H9 (cell line): ENCODE results near the gene TMEM272. TPM values are rescaled to one million over a fixed set of nuclear protein-coding genes. Genes with fewer than 3 reads are reported as not detected.

Experiments used
- DNase-seq: peaks from one replicate; pipeline ENCODE4 v3.0.0-alpha.2; 2017
- H2AFZ ChIP-seq: one replicate; pipeline ENCODE4 v1.6.1; 2013; ENCODE audit warnings: mild to moderate bottlenecking, low read length, control low read depth, moderate library complexity
- H2AK5ac ChIP-seq: 2 replicates; pipeline ENCODE4 v1.6.1; 2013; ENCODE audit warnings: low read length, control low read depth, mixed read lengths; ENCODE audit not compliant: insufficient read length
- H2BK120ac ChIP-seq: one replicate; pipeline ENCODE4 v1.6.1; 2013; ENCODE audit warnings: low read depth, mild to moderate bottlenecking, low read length, control low read depth, inconsistent platforms; ENCODE audit not compliant: poor library complexity, severe bottlenecking
- H2BK12ac ChIP-seq: 2 replicates; pipeline ENCODE4 v1.6.1; 2013; ENCODE audit warnings: low read length, control low read depth, mixed read lengths, low read depth; ENCODE audit not compliant: insufficient read length
- H2BK15ac ChIP-seq: 2 replicates; pipeline ENCODE4 v1.6.1; 2013; ENCODE audit warnings: low read depth, low read length, control low read depth
- H2BK20ac ChIP-seq: one replicate; pipeline ENCODE4 v1.6.1; 2013; ENCODE audit warnings: low read depth, mild to moderate bottlenecking, low read length, control low read depth, inconsistent platforms; ENCODE audit not compliant: poor library complexity, severe bottlenecking
- H2BK5ac ChIP-seq: 2 replicates; pipeline ENCODE4 v1.6.1; 2013; ENCODE audit warnings: low read length, control low read depth, mixed read lengths; ENCODE audit not compliant: insufficient read length
- H3K14ac ChIP-seq: 2 replicates; pipeline ENCODE4 v1.6.1; 2013; ENCODE audit warnings: low read length, control low read depth; ENCODE audit not compliant: insufficient read depth
- H3K18ac ChIP-seq: 2 replicates; pipeline ENCODE4 v1.6.1; 2013; ENCODE audit warnings: low read depth, mild to moderate bottlenecking, mixed read lengths, low read length, control low read depth; ENCODE audit not compliant: insufficient read length
- H3K23ac ChIP-seq: 2 replicates; pipeline ENCODE4 v1.6.1; 2013; ENCODE audit warnings: low read length, control low read depth, mixed read lengths, low read depth; ENCODE audit not compliant: insufficient read length
- H3K23me2 ChIP-seq: 2 replicates; pipeline ENCODE4 v1.6.1; 2013; ENCODE audit warnings: low read depth, mild to moderate bottlenecking, mixed read lengths, low read length, control low read depth; ENCODE audit not compliant: insufficient read length, poor library complexity, severe bottlenecking
- H3K27ac ChIP-seq: 2 replicates; pipeline ENCODE4 v1.5.1; 2013; ENCODE audit warnings: low read length, control low read depth, mixed read lengths, low read depth; ENCODE audit not compliant: insufficient read length
- H3K27me3 ChIP-seq: 2 replicates; pipeline ENCODE4 v1.6.1; 2013; ENCODE audit warnings: low read length, control low read depth, inconsistent platforms; ENCODE audit not compliant: insufficient read depth
- H3K4ac ChIP-seq: 2 replicates; pipeline ENCODE4 v1.6.1; 2013; ENCODE audit warnings: low read depth, mild to moderate bottlenecking, control low read depth, inconsistent platforms, low read length, moderate library complexity
- H3K4me1 ChIP-seq: 2 replicates; pipeline ENCODE4 v1.6.1; 2013; ENCODE audit warnings: low read length, control low read depth, inconsistent platforms; ENCODE audit not compliant: insufficient read depth
- H3K4me2 ChIP-seq: 2 replicates; pipeline ENCODE4 v1.6.1; 2013; ENCODE audit warnings: low read length, control low read depth, mixed read lengths; ENCODE audit not compliant: insufficient read length, insufficient read depth
- H3K56ac ChIP-seq: 2 replicates; pipeline ENCODE4 v1.6.1; 2013; ENCODE audit warnings: low read depth, mild to moderate bottlenecking, mixed read lengths, low read length, control low read depth; ENCODE audit not compliant: insufficient read length
- H3K79me1 ChIP-seq: 2 replicates; pipeline ENCODE4 v1.6.1; 2013; ENCODE audit warnings: low read depth, mild to moderate bottlenecking, moderate library complexity, low read length, control low read depth, inconsistent platforms; ENCODE audit not compliant: insufficient read depth, poor library complexity, severe bottlenecking
- H3K79me2 ChIP-seq: 2 replicates; pipeline ENCODE4 v1.6.1; 2013; ENCODE audit warnings: low read length, control low read depth, inconsistent platforms; ENCODE audit not compliant: insufficient read depth
- H3K9ac ChIP-seq: 2 replicates; pipeline ENCODE4 v1.6.1; 2013; ENCODE audit warnings: low read length, control low read depth, mixed read lengths; ENCODE audit not compliant: insufficient read length; ENCODE audit errors: extremely low read depth
- H3K9me3 ChIP-seq: one replicate; pipeline ENCODE4 v1.6.1; 2013; ENCODE audit warnings: low read depth, low read length, inconsistent platforms; ENCODE audit not compliant: control insufficient read depth
- H3T11ph ChIP-seq: one replicate; pipeline ENCODE4 v1.6.1; 2013; ENCODE audit warnings: mild to moderate bottlenecking, low read length, control low read depth, inconsistent platforms
- H4K20me1 ChIP-seq: one replicate; pipeline ENCODE4 v1.6.1; 2013; ENCODE audit not compliant: control insufficient read depth, insufficient read length, insufficient read depth
- H4K5ac ChIP-seq: 2 replicates; pipeline ENCODE4 v1.6.1; 2013; ENCODE audit warnings: low read depth, mild to moderate bottlenecking, mixed read lengths, low read length, control low read depth; ENCODE audit not compliant: insufficient read length
- H4K8ac ChIP-seq: replicated peaks from 2 replicates; pipeline ENCODE4 v1.6.1; 2013; ENCODE audit warnings: low read length, control low read depth, mixed read lengths, low read depth; ENCODE audit not compliant: insufficient read length
- H4K91ac ChIP-seq: 2 replicates; pipeline ENCODE4 v1.6.1; 2013; ENCODE audit warnings: low read depth, mild to moderate bottlenecking, moderate library complexity, mixed read lengths, low read length, control low read depth; ENCODE audit not compliant: insufficient read length
- H3K27ac Mint-ChIP-seq, 3 experiments: 2 replicates in 2 of 3; 3 replicates in 1 of 3; pipeline ENCODE4 v1.8.0; 2020 to 2021; ENCODE audit warnings: mixed read lengths in 3 of 3, mild to moderate bottlenecking in 1 of 3, moderate library complexity in 1 of 3
- H3K27me3 Mint-ChIP-seq: 2 replicates; pipeline ENCODE4 v1.8.0; 2021; ENCODE audit warnings: low read depth, mild to moderate bottlenecking, moderate library complexity, mixed read lengths
- H3K36me3 Mint-ChIP-seq, 3 experiments: 2 replicates in 2 of 3; 3 replicates in 1 of 3; pipeline ENCODE4 v1.8.0; 2020 to 2021; ENCODE audit warnings: low read depth in 3 of 3, mixed read lengths in 3 of 3; ENCODE audit not compliant: insufficient read depth in 1 of 3
- H3K4me1 Mint-ChIP-seq, 2 experiments: 2 replicates each; pipeline ENCODE4 v1.8.0; 2020; ENCODE audit warnings: mixed read lengths in 2 of 2
- H3K4me3 Mint-ChIP-seq, 2 experiments: 2 replicates in 1 of 2; 3 replicates in 1 of 2; pipeline ENCODE4 v1.8.0; 2020 to 2021; ENCODE audit warnings: mild to moderate bottlenecking in 2 of 2, mixed read lengths in 2 of 2, moderate library complexity in 1 of 2
- H3K9me3 Mint-ChIP-seq, 2 experiments: 2 replicates in 1 of 2; 3 replicates in 1 of 2; pipeline ENCODE4 v1.8.0; 2020; ENCODE audit warnings: mild to moderate bottlenecking in 2 of 2, mixed read lengths in 2 of 2, moderate library complexity in 1 of 2
- CTCF ChIP-seq: fragments of 200-600 bp; sonication (generic); conservative IDR thresholded peaks from 3 replicates; pipeline ENCODE4 v1.8.0; 2021; ENCODE audit warnings: antibody characterized with exemption, mild to moderate bottlenecking
- WGBS: extraction: QIAGEN DNeasy Blood & Tissue Kit; methylation state at CpG from one replicate; pipeline ENCODE4 v1.1.7; 2013; ENCODE audit warnings: missing lambda C conversion rate, low lambda C conversion rate, mixed read lengths; ENCODE audit not compliant: insufficient read length; ENCODE audit errors: extremely low coverage; 5-methylcytosine and 5-hydroxymethylcytosine counted together
- total RNA-seq: library from RNA; stranded (reverse); gene quantifications from 2 replicates; pipeline ENCODE4 v1.2.1, GENCODE V29; 2021

The TMEM272 gene
- total RNA-seq, 1 experiment from 2014 or later, result not detected

GRCh38 chr13:51865838-51866237 lies 20.9 kb upstream of the TMEM272 start:
- no peak overlapping the region for H3T11ph ChIP-seq
- no peak overlapping the region for H2BK20ac ChIP-seq
- Mint-ChIP-seq H3K27ac (no peak overlapping the region), H3K36me3 (no peaks in the 10 kb centered on the region), H3K9me3 (no peaks in the 10 kb centered on the region), H3K4me1 (no peaks in the 10 kb centered on the region), H3K27me3 (peaks cover 5% of the 10 kb centered on the region), H3K4me3 (no peak overlapping the region)
- H3K9ac ChIP-seq, result no peak overlapping the region
- H4K8ac ChIP-seq, result no peak overlapping the region
- H3K23ac ChIP-seq, result no peak overlapping the region
- no peaks in the 10 kb centered on the region for H3K79me1 ChIP-seq
- no peaks in the 10 kb centered on the region for H3K23me2 ChIP-seq
- H3K27me3 ChIP-seq, result no peaks in the 10 kb centered on the region
- no peak overlapping the region for H3K4me2 ChIP-seq
- H3K4me1 ChIP-seq, result no peaks in the 10 kb centered on the region
- H3K9me3 ChIP-seq, result no peaks in the 10 kb centered on the region
- peaks cover 2% of the 10 kb centered on the region for H4K20me1 ChIP-seq
- H2BK12ac ChIP-seq, result no peak overlapping the region
- no peak overlapping the region for H2AFZ ChIP-seq
- H4K91ac ChIP-seq, result no peak overlapping the region
- peak; percentile 56 for TF ChIP-seq CTCF
- no peak overlapping the region for H3K14ac ChIP-seq
- H2AK5ac ChIP-seq, result no peak overlapping the region
- no peak overlapping the region for H3K27ac ChIP-seq
- no peak overlapping the region for H3K4ac ChIP-seq
- no peak overlapping the region for H3K18ac ChIP-seq
- H2BK120ac ChIP-seq, result no peak overlapping the region
- H4K5ac ChIP-seq, result no peak overlapping the region
- DNase-seq, result peak; percentile 62
- H3K79me2 ChIP-seq, result no peaks in the 10 kb centered on the region
- no peak overlapping the region for H2BK5ac ChIP-seq
- no CpG with 5 or more reads among the region's 7 CpGs for WGBS
- no peak overlapping the region for H3K56ac ChIP-seq
- H2BK15ac ChIP-seq, result no peak overlapping the region
